ENCODE data around the gene SLC22A2.

The SLC22A2 gene

DNA sequence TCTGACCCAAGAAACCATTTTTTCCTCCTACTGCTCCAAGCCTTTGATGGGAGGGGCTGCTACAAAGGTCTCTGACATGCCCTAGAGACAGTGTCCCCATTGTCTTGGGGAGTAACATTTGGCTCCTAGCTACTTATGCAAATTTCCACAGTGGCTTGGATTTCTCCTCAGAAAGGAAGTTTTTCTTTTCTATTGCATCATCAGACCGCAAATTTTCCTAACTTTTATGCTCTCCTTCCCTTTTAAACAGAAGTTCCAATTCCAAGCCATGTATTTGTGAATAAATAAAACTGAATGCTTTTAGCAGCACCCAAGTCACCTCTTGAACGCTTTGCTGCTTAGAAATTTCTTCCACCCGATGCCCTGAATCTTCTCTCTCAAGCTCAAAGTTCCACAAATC is 51.0 kb downstream of the SLC22A2 start:
- DNase-seq (ENCODE audit: low spot score), result no peak

DNA sequence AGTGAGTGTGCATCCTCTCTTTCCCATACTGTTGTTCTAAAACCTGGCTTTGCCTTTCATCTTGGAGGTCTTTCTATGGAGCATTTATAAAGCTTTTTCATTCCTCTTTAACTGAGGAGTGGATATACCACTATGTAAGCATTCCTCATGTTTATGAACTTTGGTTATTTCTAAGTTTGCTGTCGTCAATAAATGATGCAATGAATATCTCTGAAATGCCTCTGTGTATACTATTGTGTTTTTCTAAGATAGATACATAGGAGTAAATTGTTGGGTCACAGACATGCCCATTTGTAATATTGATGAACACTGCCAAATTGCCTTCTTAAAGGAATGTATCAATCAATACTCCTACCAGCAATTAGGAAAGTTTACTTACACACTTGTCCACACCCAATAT is 53.9 kb downstream of the SLC22A2 start:
- no peak for DNase-seq (ENCODE audit: low spot score)

DNA sequence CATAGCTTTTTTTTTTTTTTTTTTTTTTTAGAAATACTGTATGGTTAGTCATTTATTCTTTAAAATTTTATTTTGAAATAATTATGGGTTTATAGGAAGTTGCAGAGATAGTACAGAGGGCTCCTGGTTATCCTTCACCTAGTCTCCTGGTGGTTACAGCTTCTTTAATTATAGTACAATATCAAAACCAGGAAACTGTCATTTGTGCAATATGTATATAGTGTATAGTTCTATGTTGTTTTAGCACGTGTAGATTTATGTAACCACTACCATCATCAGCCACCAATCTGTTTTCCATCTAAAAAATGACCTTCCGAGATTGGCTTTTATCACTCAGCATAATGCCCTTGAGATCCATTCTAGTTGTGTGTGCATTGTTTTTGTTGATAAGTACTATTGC is 54.7 kb downstream of the SLC22A2 start:
- no peak for DNase-seq (ENCODE audit: low spot score)

- DNase-seq (ENCODE audit: low spot score), result no peak
These were observed 55.1 kb downstream of the SLC22A2 start for GRCh38 chr6:160203522-160203921.

GRCh38 chr6:160203076-160203475 is 55.5 kb downstream of the SLC22A2 start:
- DNase-seq (ENCODE audit: low spot score), result no peak

GRCh38 chr6:160202411-160202810 is 56.2 kb downstream of the SLC22A2 start:
- no peak for DNase-seq (ENCODE audit: low spot score)

DNA sequence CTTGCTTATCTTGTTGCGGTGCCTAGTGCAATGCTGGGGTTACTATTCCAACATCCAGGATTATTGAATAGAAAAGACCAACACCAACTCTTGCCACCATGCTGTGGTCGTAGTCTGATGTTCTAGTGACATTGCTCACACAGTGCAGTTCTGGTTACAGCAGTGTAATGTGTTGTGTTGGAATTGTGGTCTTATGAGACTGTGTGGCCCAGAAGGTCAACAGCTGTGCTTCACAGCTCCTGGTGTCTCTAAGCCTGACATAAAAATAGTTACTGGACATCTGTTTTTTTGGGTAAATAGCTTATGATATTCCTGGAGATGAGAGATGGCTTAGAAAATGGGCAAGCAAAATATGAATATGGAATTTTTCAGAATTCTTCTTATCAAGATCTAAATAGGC is 57.6 kb downstream of the SLC22A2 start:
- DNase-seq (ENCODE audit: low spot score), result no peak

- DNase-seq (ENCODE audit: low spot score), result no peak
These were observed 59.9 kb downstream of the SLC22A2 start for GRCh38 chr6:160198606-160199211.

DNA sequence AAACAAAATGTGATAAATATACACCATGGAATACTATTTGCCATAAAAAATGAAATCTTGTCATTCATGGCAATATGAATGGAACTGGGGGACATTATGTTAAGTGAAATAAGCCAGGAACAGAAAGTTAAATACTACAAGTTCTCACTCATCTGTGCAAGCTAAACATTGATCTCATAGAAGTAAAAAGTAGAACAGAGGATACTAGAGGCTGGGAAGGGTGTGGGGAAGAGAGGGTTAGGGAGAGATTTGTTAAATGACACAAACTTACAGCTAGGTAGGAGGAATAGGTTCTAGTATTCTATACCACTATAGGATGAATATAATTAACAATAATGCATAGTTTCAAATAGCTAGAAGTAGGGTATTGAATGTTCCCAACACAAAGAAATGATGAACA is 61.0 kb downstream of the SLC22A2 start:
- no peak for DNase-seq (ENCODE audit: low spot score)

DNA sequence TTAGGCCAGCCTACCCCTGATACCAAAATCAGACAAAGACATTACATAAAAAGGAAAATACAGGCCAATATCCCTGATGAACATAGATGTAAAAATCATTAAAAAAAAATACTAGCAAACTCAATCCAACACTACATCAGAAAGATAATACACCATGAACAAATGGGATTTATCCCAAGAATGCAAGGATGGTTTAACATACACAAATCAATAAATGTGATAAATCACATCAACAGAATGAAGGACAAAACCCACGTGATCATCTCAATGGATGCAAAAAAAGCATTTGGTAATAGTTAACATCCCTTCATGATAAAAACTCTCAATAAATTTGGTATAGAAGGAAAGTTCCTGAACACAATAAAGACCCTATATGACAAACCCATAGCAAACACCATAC is 63.8 kb downstream of the SLC22A2 start:
- no peak for DNase-seq (ENCODE audit: low spot score)

DNA sequence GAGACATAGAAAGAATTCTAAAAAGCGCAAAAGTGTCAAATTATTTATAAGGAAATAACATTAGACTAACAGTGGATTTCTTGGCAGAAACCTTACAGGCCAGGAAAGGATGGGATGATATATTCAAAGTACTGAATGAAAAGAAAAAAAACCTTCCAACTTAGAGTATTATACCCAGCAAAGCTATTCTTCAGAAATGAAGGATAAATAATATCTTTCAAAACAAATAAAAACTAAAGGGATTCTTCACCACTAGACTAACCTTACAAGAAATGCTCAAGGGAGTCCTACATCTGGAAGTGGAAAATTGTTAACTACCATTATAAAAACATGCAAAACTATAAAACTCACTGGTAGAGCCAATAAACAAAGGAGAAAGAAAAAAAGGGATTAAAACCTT is 65.8 kb downstream of the SLC22A2 start:
- DNase-seq (ENCODE audit: low spot score), result no peak

- no peak for DNase-seq (ENCODE audit: low spot score)
These were observed 67.6 kb downstream of the SLC22A2 start for GRCh38 chr6:160190973-160191372.

DNA sequence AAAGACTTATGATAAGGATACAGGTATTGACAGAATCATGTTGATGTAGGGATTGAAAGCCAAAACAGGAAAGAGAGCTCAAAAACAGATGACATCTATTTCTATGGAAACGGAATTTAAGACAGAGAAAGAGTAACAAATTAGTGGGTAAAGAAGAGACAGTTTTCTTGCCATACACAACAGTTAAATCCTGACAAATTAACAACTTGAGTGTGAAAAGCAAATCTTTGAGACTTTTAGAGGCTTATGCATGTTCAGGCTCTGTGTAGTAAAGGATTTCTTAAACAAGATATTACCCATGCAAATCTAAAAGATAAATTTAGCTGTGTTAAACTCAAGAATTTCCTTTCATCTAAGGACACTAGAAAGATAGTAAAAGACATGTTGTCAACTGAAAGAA is 68.5 kb downstream of the SLC22A2 start:
- DNase-seq (ENCODE audit: low spot score), result no peak

DNA sequence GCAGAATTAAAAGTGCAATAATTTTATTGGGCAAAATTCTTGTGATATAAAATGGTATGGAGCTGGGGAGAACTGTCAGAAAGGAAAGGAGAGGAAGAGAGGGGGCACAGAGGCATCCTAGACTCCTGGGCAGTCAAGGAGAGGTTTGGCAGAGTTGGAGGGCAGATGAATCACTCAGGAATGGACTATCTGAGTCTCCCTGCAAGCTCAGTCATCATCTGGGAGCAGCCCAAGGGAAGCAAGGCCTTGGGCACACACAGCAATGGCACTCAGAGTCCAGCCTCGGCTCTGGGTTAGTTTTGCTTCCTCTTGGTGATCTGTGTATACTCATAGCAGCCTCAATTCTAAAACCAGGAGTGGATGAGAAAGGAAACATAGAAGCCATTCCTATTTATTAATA is 69.8 kb downstream of the SLC22A2 start:
- DNase-seq (ENCODE audit: low spot score), result no peak

DNA sequence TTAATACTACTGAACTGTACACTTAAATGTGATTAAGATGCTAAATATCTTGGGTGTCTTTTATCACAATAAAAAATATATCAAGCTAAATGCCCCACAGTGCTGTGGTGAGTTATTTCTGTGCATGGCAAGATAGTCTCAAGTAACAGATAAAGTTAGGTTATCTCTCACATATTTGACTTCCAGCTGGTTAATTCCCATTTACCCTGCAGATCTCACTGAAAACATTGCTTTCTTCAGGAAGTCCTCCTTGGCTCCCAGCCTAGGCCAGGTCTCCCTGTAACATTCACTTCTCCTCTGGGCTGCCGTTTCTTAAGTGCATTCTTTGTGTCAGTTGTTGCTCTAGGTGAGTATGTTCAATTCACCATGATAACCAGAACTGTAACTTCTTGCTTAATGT is 77.9 kb downstream of the SLC22A2 start:
- DNase-seq (ENCODE audit: low spot score), result no peak

DNA sequence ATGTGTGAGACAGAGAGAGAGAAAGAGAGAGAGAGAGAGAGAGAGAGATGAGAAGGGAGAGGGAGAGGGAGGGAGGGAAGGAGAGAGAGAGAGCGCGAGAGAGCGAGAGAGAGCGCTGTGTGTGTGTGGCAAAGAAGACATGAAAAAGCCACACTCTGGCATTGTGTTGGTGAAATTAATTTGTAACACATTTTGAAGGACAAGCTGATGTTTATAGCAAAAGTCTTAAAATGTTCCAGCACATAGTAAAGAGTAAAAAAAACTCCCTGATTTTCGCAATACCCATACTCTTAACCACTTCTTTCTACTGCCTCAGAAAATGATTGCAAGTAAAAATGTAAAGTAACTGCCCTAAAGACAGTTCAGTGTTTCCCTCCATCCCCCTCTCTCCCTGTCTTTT is 80.3 kb downstream of the SLC22A2 start:
- no peak for DNase-seq (ENCODE audit: low spot score)

DNA sequence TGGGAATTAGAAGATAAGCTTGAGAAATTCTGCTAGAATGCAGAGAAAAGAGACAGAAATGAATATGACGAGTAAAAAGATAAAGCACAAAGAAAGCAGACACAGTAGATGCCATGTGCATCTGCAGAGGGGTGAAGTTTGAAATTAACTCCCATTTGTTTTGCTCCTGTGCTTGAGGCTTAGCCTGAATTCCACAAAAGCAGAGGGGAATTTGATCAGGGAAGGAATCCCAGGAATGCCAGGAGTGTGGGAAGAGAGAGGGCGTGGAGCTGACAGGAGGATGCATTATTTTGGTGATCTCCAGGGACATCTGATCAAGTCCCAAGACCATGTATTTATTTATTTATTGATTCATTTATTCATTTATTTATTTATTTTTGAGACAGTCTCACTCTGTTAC is 81.4 kb downstream of the SLC22A2 start:
- no peak for DNase-seq (ENCODE audit: low spot score)

DNA sequence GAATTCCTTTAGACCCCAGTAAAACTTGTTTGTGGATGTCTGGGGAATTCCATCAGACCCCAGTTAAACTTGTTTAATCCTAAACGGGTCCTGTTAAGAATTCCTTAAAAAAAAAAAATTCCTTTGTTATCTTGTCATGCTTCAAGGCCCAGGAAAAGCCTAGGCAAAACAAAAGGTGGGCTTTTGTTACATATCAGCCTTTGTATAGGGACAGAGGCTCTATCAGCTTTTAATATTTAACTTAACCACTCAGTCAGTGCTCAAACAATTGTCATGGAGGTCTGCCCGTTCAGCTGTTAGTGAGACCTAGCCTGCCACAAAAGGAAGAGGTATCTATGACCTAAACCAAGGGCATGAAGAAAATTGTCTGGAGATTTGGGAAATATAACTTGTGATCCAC is 83.9 kb downstream of the SLC22A2 start:
- DNase-seq (ENCODE audit: low spot score), result no peak

DNA sequence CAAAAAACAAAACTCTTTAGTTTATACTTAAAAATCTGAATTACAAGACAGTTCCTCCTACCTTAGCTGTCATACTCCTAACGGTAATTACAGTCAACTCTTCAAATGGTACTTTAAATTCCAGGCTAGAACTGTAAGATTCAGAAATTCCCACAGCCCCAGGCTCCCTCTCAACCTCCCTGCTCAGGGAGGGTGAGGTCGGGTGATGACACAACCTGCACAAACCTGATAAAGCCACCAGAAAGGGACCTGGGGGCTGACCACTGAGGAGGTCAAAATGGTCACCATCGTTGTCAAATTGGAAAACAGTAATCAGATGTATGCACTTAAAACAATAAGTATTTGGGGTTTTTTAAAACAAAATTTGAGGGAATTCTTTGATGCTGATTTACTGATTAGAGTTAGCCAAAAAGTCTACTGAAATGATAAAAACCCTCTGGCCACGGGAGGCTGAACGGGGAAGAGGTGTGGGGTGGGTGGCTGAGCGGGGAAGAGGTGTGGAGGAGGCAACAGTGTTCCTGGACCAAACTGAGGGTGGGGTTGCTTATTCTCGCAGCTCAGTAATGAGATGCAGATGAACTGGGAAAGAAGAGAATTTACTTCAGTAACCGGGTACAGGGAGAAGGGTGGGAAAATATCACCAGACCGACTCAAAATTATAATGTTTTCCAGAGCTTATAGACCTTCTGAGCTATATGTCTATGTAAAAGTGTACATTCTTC is 84.7 kb downstream of the SLC22A2 start:
- DNase-seq (ENCODE audit: low spot score), result no peak

DNA sequence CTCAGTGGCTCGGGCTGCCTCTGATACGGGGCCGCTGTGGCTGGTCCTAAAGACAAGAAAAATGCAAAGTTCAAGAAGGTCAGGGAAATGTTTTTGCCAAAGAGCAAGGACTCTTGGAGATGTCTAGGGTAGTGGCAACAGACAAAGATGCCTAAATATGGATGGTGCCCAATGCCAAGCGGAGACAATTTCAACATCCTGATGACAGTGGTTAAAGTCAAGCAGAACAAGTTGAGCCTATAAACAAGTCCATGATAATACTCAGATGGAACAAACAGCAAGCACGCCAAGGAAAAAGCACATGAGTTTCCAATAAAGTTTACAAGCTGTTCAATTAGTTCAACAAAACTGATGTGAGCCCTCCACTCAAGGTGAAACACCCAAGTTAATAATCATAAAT is 85.9 kb downstream of the SLC22A2 start:
- no peak for DNase-seq (ENCODE audit: low spot score)

- no peak for DNase-seq (ENCODE audit: low spot score)
These were observed 88.5 kb downstream of the SLC22A2 start for GRCh38 chr6:160170018-160170680.

DNA sequence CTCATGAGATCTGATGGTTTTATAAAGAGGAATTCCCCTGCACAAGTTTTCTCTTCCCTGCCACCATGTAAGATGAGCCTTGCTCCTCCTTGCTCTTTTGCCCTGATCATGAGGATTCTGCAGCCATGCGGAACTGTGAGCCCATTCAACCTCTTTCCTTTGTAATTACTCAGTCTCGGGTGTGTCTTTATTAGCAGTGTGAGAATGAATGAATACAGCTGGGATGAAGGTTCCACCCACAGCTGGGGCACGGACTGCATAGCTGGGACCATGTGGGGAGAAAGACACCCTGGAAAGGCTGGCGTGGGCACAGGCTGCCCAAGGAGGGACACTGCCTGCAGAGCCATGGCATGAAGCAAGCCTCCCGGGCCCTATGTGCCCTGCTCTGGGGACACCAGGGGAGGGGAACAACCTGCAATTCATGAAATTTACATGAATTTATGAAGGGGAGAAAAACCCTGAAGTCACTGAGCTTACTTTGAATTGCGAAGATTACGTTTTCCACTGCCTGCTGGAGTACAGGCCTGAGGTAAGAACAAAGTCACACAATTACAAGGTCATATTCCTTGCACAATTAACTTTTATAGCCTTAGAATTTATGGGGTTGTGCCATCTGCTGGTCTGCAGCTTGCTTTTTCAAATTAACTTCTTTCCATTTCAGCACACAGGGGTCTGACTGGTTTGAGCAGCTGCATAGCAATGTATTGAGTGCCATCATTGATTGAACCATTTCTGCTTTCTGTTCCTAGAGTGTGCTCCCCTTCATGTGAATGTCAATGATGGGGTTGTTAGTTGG is 90.8 kb downstream of the SLC22A2 start:
- no peak for DNase-seq (ENCODE audit: low spot score)

Measured in iPS-NIHi11 (cell line).